ENCODE data around the gene HRAS. TPM values are rescaled to one million over a fixed set of nuclear protein-coding genes. Genes with fewer than 3 reads are reported as not detected.
A peak's percentile ranks its signal among the peaks of the same experiment; 100 is the strongest.

The HRAS gene
- total and polyA plus RNA-seq, 2 of the 13 experiments (the other 11 are each of a cell fraction or from before 2014, with no cell fraction given): 32.9 to 50.0 TPM

DNA sequence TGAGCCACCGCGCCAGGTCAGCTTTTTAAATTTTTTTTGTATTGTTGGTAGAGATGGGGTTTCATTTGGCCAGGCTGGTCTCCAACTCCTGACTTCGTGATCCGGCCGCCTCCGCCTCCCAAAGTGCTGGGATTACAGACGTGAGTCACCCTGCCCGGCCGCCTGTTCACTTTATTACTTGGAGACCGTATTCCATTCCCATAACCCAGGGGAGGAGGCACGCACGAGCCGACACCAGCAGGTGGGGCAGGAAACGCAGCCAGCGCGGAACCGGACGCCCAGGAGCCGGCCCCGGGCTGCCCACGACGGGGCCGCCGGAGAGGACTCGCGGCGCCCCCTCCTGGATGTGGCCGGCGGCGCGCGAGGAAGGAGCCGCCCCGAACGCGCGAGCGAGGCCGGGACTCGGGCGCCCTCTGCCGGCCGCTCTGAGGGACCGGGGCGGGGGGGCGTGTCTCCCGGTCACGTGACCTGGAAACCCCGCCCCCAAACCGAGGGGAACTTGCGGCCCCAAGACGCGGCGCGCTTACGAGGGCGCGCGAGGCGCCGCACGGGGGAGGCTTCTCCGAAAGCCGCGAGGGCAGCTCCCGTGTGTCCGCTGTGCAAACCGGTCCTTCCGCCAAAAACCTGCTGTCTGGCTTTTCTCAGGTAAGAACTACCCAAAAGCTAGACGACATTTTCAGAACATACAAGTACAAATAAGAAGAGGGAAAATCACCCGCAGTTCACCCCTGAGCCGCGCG is 16.7 kb downstream of the HRAS start (continued):
- TF ChIP-seq MXD4 (CRISPR knock-in tag; IDR thresholded peaks at IDR 0.05) (peak; percentile 65; the same call in 1 of the 2 replicates), ERF (CRISPR knock-in tag; IDR thresholded peaks at IDR 0.05) (peak; percentile 63; the same call in 1 of the 2 replicates), RXRA (CRISPR knock-in tag; IDR thresholded peaks at IDR 0.05) (peak; percentile 11; the same call in 1 of the 2 replicates), AGO1 (IDR thresholded peaks at IDR 0.05; ENCODE audit: low read depth, low read length, poor library complexity, severe bottlenecking) (peak; percentile 78), TARDBP (CRISPR knock-in tag; IDR thresholded peaks at IDR 0.05) (peak; percentile 67), ZFP82 (CRISPR knock-in tag; IDR thresholded peaks at IDR 0.05; ENCODE audit: borderline replicate concordance) (no peak), ZNF12 (CRISPR knock-in tag; IDR thresholded peaks at IDR 0.05) (peak; percentile 45; the same call in 1 of the 2 replicates), ATF3 (CRISPR knock-in tag; IDR thresholded peaks at IDR 0.05) (peak; percentile 28; the same call in 1 of the 2 replicates), SKI (IDR thresholded peaks at IDR 0.05; ENCODE audit: partially characterized antibody) (peak; percentile 88), ATF4 (CRISPR knock-in tag; IDR thresholded peaks at IDR 0.05) (peak in 1 of 2 experiments; percentile 62; a peak in 1 of 4 replicates), MXD1 (CRISPR knock-in tag; IDR thresholded peaks at IDR 0.05) (peak; percentile 66; the same call in 1 of the 2 replicates), NFKB2 (CRISPR knock-in tag; IDR thresholded peaks at IDR 0.05; ENCODE audit: borderline replicate concordance) (peak; percentile 57; the same call in 1 of the 2 replicates), XRCC5 (optimal IDR thresholded peaks at IDR 0.05; ENCODE audit: low read length) (peak; percentile 93), BCL3 (CRISPR knock-in tag; IDR thresholded peaks at IDR 0.05) (peak; percentile 56; the same call in 1 of the 2 replicates), SALL1 (CRISPR knock-in tag; IDR thresholded peaks at IDR 0.05) (peak; percentile 63; the same call in 1 of the 2 replicates), ZNF883 (CRISPR knock-in tag; IDR thresholded peaks at IDR 0.05; ENCODE audit: not compliant biosample characterization) (peak; percentile 69), MEIS2 (CRISPR knock-in tag; IDR thresholded peaks at IDR 0.05) (peak; percentile 18; the same call in 1 of the 2 replicates), MAF1 (CRISPR knock-in tag; IDR thresholded peaks at IDR 0.05; ENCODE audit: borderline replicate concordance) (no peak)
- TF ChIP-seq, protein P1, sequence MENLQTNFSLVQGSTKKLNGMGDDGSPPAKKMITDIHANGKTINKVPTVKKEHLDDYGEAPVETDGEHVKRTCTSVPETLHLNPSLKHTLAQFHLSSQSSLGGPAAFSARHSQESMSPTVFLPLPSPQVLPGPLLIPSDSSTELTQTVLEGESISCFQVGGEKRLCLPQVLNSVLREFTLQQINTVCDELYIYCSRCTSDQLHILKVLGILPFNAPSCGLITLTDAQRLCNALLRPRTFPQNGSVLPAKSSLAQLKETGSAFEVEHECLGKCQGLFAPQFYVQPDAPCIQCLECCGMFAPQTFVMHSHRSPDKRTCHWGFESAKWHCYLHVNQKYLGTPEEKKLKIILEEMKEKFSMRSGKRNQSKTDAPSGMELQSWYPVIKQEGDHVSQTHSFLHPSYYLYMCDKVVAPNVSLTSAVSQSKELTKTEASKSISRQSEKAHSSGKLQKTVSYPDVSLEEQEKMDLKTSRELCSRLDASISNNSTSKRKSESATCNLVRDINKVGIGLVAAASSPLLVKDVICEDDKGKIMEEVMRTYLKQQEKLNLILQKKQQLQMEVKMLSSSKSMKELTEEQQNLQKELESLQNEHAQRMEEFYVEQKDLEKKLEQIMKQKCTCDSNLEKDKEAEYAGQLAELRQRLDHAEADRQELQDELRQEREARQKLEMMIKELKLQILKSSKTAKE (CRISPR knock-in tag; IDR thresholded peaks at IDR 0.05; ENCODE audit: borderline replicate concordance): peak; percentile 43; the same call in 1 of the 2 replicates
- TF ChIP-seq, protein P2, sequence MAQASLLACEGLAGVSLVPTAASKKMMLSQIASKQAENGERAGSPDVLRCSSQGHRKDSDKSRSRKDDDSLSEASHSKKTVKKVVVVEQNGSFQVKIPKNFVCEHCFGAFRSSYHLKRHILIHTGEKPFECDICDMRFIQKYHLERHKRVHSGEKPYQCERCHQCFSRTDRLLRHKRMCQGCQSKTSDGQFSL (CRISPR knock-in tag; IDR thresholded peaks at IDR 0.05): peak; percentile 21; the same call in 1 of the 2 replicates
- TF ChIP-seq, protein P3, sequence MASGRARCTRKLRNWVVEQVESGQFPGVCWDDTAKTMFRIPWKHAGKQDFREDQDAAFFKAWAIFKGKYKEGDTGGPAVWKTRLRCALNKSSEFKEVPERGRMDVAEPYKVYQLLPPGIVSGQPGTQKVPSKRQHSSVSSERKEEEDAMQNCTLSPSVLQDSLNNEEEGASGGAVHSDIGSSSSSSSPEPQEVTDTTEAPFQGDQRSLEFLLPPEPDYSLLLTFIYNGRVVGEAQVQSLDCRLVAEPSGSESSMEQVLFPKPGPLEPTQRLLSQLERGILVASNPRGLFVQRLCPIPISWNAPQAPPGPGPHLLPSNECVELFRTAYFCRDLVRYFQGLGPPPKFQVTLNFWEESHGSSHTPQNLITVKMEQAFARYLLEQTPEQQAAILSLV (CRISPR knock-in tag; IDR thresholded peaks at IDR 0.05; ENCODE audit: borderline replicate concordance): peak; percentile 60; the same call in 1 of the 2 replicates
